Activated CD4-positive, CD25-positive, alpha-beta regulatory T cell (primary cell): ENCODE results near the gene EIF1AD.
"Not testable (repeated sequence)": the region's sequence is repeated elsewhere in the genome, so short reads cannot be mapped to it uniquely, and the experiment has no call there.

Source experiments
- DNase-seq, 4 experiments: peaks; one replicate each; lab custom pipeline; 2025; lab: John Stamatoyannopoulos, UW

Gene EIF1AD

DNA sequence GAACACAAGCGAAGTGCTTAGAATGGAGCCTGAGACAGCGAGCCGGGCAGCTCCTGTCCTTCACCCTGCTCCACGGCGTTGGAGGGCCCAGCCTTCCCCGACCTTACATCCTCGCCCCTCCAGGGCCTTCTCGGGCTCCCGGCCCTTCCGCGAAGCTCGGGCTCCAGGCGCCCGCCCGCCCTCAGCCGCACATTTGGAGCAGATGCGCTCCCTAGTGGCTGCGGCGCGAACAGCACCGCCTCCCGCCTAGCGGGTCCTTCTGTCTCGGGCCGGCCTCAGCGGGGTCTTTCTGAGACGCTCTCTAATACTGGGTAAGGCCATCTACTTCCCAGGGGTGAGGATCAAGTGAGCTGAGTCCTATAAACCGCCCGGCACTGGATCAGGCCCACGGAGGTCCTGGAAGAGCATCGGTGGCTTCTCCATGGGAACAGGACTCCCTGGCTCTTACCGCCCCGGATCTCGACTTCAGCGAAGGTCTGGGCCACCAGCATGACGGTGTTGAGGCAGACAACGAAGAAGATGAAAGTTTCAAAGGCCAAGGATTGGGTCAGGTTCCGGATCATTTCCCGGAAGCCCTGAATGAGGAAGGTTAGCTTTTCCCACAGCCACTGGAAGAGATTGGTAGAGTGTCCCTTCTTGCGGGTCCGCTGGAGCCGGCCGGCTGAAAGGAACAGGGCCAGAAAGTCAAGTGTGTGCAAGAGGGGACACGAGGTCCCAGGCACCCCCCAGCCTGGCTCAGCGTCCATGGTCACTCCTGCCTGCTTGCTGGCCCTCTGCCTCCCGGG is 20.6 kb upstream of the EIF1AD start:
- peak; percentile 51 to 82 (median 64) for DNase-seq

DNA sequence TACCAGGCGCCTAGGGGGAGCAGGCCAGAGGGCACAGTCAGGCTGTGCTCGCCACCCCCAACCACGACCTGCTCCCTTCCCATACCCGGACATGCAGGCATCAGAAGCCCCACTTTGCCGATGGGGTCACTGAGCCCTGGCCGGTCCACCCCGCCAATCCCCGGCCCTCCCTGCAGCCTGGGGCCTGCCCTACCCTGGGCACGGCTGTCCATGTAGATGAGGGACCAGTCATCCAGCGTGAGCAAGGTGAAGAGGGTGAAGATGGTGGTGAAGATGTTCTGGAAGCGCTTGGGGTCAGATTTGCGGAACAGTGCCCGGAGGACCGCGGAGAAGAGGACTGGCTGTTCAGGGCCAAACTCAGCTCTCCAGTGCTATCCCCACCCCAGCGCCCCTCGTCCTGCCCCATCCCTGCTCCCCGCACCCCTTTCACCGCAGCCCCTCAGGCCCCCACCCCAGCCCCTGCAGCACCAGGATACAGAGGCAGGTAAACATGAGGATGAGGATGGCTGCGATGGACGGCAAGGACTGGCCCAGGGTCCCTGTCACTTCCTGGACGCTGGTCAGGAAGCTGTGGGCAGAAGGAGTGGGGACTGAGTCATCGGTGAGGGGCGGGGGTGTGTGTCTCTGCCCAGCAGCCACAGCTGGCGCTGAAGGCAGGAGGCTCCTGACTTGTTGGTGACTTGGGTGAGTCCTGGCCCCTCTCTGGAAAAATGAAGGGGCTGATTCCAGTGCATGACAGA is 18.8 kb upstream of the EIF1AD start:
- DNase-seq: no peak

DNA sequence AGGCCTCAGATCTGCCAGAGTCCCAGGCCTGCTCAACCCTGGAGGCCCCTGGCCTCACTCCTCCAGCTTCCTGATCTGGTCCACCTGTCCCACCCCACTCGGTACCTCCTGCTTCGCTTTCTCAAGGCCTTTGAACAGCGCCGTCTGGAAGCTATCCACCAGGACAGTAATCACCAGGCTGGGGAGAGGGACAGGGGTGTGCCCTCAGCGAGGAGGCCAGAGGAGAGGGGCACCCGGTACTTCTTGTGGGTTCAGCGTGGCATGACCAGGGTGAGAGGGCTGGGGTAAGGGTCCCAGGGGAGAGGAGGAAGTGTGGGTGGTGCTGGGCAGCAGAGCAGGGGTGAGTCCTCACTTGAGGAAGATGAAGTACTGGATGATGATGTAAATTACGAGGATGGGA is 18.3 kb upstream of the EIF1AD start:
- DNase-seq: no peak

DNA sequence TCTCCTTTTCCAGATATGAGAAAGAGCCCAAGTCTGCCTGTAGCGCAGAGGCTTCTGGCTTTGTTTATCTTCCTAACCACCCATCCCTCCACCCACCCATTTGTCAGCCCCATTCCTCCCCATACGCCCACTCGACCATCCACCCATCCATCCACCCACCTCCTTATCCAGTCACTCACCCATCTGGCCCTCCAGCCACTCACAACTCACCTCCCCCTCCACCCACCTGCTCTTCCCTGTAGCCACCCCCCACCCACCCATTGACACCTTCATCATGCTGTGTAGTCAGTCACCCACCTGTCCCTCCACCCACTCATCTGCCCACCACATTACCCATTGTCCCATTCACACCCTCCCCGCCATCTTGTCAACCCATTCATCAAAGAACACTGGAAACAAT is 15.4 kb upstream of the EIF1AD start:
- DNase-seq: no peak

DNA sequence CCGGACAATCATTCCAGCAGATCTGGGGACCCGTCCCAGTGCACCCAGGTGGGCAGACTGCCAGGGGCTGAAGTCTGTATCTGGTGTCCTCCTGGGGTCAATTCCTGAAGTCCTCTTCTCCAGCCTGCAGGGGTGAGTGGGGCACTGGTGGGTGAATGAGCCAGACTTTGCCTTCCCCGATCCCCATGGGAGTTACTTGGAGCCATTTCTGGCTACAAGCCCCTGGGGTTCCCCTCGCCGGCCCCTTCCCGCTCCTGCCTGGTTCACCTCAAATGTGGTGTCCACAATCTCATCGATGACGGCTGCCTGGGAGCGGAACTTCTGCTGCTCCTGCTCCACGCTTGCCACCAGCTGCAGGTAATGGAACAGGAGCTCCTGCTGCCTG is 14.8 kb upstream of the EIF1AD start:
- no peak for DNase-seq

DNA sequence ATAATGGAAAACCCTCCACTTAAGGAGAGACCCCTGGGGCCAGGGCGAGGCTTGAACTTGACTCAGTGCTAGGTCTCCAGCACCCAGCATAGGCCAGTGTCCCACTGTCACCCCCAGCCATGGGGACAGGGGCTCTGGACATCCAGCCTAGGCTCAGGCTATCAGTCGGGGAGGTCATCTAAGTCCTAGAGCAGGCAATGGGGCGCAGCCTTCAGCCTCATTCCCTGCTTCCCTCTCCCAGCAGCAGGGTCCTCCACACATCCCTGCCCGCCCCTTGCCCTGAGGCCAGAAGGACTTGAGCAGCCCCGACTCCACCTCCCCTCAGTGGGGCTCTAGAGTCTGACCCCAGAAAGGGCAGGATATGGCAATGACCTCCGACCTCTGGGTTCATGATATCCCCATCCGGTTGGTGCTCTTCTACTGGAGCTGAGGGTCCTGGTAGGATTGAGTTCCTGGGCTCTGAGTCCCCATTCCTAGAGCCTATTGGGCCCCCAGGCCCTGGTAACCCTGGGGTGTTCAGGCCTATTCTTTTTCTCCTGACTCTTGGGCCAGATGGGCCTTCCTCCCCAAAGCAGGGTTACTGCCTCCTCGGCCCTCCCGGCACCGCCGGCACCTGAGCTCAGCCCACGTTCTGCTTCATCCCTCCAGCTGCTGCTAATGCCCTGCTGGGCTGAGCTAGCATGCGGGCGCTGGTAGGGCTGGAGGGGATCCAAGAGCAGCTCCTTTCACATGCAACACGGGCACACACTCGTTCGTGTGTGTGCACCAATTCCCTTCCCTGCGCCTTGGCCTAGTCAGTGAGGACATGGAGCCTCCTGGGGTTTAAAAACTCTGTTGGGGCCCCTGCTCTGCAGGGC is 14.2 kb upstream of the EIF1AD start:
- DNase-seq: no peak

DNA sequence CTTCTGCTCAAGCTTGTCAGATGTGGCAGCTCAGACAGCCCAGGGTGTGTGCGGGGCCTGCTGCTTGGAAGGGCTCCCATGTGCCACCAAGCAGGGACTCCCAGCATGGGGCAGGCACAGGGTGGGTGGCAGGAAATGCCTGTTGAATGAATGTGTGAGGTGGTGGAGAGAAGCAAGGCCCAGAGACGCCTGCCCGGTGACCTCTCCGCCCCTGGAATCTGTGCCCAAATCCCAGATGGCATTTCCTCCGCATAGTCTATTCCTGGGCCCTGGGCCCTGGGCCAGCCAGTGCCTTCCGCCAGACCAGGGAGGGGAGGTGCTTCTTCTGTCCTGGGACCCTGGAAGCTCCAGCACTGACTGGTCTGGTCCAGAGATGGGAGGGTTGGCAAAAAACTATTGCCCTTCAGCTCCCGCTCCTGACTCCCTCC is 13.5 kb upstream of the EIF1AD start:
- no peak for DNase-seq

DNA sequence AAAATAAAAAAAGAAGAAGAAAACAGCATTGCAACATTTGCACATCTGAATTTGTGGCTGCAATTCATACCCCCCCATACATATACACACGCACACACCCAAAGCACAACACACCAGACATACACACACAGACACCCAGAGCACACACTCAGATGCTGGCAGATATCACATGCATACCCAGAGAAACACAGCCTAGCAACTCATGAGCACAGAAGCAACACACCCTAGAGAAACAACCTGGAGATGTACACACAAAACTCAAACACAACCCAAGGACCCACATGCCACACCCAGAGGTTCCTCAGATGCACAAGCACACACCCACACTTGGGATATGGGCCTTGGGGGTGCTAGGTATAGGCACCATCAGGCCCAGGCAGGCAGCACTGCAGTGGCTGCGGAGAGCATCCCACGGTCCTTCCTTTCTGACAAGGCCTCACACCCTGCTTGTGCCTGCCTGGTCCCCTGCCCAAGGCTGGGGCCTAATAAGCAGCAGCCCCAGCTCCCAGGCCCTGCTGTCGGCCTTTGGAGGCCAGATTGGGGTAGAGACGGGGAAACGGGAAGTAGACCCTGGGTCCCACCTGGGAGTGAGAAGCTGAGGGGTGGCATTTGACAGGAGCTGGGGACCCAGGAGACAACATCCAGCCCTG is 13.0 kb upstream of the EIF1AD start:
- no peak for DNase-seq

DNA sequence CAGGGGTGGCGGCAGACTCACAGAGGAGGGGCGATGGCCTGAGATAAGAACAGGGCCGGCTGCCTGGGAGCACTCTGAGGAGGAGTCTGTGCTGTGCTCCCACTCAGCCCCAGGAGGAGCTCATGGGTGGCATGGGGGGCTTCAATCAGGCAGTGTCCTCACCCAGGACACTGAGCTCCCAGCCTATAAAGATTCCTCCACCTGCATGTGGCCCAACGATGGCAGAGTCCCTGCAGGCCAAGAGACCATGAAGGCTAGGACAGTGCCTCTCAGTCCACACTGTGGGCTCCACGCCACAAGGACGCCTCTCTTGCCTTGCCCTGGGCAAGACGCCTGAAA is 11.8 kb upstream of the EIF1AD start:
- no peak for DNase-seq

DNA sequence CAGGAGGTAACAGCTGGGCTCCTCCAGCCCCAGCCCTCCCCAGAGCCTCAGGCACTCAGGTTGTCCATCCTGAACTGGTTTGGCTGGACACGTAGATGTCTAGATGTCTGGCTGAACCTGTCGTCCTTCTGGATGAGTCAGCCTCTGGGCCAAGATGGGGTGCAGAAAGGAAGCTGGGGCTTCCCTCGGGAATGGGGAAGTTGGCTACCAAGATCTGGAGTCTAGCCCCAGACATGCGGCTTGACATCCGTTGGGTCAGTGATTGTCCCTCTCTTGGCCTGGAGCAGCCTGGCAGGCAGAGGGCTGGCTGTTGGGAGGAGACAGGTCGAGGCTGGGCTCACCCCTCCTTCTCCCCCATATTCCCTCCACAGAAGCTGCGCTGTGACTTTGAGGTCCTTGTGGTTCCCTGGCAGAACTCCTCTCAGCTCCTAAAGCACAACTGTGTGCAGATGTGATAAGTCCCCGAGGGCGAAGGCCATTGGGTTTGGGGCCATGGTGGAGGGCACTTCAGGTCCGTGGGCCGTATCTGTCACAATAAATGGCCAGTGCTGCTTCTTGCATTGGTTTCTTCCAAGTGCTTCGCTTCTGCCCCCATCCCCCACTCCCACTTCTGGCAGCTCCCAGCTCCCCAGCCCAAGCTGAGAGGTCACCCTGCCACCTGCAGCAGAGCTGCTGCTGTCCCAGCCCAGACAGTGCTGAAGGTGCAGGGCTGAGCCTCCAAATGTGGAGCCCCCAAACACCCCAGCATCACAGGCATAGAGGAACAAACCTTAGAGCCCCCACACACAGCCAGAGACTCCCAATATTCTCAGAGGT is 11.2 kb upstream of the EIF1AD start:
- no peak for DNase-seq

DNA sequence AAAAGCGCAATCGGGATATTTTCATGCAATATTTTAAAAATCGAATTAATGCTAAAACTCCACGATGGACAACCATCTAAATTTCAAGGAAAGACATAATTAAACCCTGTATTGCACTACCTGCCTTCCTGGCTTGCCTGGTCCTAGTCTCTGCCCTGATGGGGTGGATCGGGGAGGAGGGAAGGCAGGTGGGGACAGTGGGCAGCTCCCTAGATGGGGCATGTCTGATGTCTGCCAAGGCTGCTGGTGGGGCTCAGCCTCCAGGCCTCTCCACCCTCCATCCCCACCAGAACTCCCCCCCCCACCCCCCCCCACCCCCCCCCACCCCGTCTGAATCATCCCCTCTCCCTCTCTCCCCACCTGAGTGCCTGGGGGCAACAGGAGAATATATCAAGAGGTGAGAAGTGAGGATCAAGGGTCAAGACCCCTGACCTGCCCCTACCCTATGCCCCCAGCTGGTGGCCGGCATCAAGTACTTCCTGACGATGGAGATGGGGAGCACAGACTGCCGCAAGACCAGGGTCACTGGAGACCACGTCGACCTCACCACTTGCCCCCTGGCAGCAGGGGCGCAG is 10.5 kb upstream of the EIF1AD start:
- no peak for DNase-seq

DNA sequence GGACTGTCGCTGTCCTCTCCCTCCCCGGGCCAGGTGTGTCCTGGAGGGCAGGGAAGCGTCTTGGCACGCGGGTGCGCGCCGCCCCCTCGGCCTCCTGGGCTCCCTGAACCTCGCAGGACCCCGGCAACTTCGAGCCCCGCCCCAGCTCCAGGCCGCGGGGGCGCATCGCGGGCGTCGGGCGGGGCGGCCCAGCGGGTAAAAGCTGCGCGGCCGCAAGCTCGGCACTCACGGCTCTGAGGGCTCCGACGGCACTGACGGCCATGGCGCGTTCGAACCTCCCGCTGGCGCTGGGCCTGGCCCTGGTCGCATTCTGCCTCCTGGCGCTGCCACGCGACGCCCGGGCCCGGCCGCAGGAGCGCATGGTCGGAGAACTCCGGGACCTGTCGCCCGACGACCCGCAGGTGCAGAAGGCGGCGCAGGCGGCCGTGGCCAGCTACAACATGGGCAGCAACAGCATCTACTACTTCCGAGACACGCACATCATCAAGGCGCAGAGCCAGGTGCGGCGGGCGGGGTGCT is 9.9 kb upstream of the EIF1AD start, which contains the start of gene CST6:
CST6 (plus strand) TSS at position 224 of the 519 bp plus-strand sequence; CDS start at position 261, 37 bp downstream.
- no peak for DNase-seq

DNA sequence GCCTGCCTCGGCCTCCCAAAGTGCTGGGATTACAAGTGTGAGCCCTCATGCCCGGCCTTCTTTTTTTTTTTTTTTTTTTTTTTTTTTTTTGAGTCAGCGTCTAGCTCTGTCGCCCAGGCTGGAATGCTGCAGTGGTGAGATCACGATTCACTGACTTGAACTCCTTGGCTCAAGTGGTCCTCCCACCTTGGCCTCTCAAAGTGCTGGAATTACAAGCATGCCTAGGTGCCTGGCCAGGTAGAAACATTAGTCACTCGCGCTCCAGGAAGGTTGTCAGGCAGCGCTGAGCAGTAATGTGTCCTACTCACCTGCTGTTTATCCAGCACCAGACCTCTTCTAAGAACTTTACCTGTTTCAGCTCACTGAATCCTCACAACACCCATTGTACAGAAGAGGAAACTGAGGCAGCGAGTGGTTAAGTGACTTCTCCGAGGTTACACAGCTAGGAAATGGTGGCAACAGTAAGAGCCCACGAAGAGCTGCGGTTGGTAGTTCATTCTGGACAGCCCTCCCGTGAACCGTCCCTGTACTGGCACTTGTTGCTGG is 9.4 kb upstream of the EIF1AD start:
- no peak for DNase-seq

DNA sequence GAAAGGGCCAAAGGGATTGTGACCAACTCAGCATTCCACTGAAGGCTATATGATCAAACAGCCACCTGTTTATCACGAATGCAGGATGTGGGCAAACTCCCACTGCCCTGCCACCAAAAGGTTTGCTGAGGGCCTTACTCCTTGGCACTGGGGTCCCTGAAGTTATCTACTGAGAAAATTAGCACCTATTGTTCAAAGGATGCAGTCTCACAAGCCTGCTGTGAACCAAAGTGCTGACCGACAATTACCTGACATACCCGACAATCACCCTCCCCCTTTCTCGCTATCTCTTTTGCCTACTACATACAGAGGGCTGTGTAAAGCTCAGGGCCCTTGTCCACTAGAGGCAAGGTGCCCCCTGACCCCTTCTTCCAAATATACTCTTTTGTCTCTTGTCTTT is 8.1 kb upstream of the EIF1AD start:
- DNase-seq: not testable (repeated sequence)

DNA sequence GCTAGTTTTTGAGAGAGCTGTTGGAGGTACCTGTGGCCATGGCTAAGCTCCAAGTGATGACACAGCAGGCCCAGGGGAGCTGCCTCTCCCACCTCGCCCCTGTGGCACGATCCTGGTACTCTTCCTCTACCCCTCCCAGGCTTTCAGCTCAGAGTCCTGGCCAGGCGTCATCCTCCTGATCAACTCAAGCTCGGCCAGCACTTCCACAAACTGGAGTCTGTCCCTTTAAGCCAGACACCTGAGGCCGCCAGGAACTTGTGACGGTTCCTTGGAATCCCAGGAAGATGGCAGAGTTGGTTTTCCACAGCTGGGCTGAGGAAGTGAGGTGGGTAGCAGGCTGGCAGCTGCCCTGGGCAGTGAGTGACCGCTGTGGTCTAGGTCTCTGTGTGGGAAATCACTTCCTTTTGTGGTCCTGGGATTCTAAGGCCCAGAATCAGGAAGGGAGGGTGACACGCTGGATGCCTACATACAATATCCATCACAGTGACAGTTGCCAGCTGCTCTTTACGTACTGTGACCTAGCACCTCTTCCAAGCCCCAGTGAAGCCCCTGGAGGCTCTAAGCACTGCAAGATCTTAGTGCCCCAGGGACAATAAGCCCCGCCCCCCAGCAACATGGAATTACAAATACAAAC is 6.6 kb upstream of the EIF1AD start:
- no peak for DNase-seq

DNA sequence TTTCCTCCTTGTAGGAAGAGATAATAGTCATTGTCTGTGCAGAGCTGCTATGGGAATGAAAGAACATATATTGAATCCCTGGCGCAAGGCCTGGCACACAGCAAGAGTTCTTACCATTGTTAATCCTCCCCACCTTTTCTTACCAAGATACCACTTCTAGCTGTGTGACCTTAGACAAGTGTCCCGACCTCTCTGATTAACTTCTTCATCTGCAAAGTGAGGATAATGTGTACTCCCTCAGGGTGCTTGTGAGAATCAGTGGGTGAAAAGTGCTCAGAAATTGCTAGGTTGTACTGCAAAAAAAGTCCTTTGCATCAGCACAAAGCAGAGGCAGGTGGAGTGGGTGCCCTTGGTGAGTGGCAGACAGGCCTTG is 6.1 kb upstream of the EIF1AD start:
- DNase-seq: no peak

DNA sequence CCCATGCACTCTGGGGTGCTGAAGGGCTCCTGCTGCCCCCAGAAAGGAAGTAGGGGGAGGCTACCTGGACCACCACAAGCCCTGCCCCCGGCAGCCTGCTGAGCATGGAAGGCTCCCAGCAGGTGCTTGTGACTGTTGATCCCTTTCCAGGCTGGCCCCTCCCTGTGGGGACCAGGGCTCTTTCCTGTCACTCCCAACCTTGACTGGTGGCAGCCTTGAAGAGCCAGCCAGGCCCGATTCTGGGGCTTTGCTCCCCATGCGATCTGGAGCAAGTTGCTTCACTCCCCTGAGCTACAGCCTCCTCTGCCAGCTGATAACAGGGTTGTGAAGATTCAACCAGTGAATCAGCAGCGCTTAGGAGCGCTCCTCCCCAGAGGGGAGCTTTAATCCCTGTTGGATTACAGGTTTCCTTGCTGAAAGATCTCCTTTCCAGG is 5.3 kb upstream of the EIF1AD start:
- DNase-seq: no peak

DNA sequence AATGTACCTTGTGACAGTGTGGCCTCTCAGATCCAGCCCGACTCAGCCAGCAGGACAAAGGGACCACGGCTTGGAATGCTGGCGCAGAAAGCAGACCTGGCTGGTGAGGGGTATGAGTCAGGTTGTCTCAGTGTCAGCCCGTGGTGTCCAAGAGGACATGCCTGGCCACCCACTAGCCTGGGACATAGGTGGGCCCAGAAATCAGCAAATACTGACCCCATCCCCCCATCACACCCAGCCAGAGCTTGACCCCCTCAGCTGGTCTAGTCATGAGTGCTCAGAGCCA is 4.9 kb upstream of the EIF1AD start:
- no peak for DNase-seq

DNA sequence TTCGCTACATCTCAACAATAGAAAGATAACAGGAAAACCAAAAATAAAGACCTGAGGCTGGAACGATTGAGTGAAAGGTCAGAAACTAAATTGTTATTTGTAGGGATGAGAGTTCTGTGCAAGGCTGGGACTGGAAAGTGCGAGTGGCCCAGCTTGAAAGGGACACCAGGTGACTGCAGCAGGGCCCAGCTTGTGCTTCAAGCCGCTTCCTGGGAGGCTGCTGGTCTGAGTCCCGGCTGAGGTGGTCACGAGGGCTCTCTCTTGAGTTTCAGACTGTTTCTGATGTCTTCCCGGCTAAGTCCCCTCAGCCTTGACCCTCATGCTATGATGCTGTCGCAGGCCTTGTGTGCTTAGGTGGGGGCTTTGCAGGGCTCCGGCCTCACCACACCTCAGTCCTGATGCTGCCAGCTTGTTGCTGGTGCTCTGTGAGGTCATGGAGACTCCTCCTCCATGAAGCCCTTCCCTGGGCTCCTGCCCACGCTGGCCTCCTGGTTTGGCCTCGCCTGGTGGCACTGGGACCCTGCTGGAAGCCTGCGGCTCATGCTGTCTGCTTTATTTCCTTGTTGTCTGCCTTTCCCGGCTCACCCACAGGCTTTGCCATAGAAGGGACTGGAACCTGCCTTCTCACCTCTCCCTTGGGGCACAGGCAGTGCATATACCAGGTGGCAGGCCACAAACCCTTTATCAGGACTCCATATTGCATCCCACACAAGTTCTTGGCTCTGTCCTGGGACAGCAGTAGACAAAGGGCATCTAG is 4.4 kb upstream of the EIF1AD start:
- DNase-seq: no peak
